Muscle layer of duodenum (tissue), 2 donors: ENCODE data around the gene SDCBP2.

Source experiments
- H3K27ac ChIP-seq: one replicate; pipeline ENCODE4 v1.7.0; 2013; ENCODE audit warnings: mild to moderate bottlenecking, low read length
- H3K27me3 ChIP-seq: one replicate; pipeline ENCODE4 v1.7.0; 2013; ENCODE audit warnings: low read depth, mild to moderate bottlenecking, control low read depth, low read length
- H3K36me3 ChIP-seq, 2 donors: one replicate each; pipeline ENCODE4 v1.7.0; 2013; ENCODE audit warnings: low read length in 2 of 2, control low read depth in 1 of 2, mild to moderate bottlenecking in 1 of 2; ENCODE audit not compliant: insufficient read depth in 2 of 2, control insufficient read depth in 1 of 2
- H3K4me1 ChIP-seq, 2 donors: one replicate each; pipeline ENCODE4 v1.7.0; 2013; ENCODE audit warnings: low read length in 2 of 2, mild to moderate bottlenecking in 2 of 2, control low read depth in 1 of 2, moderate library complexity in 1 of 2; ENCODE audit not compliant: insufficient read depth in 2 of 2, control insufficient read depth in 1 of 2
- H3K4me3 ChIP-seq, 2 donors: one replicate each; pipeline ENCODE4 v1.7.0; 2013; ENCODE audit warnings: low read length in 2 of 2, low read depth in 1 of 2, mild to moderate bottlenecking in 1 of 2
- H3K9me3 ChIP-seq, 2 donors: one replicate each; pipeline ENCODE4 v1.7.0; 2013; ENCODE audit warnings: low read length in 2 of 2, control low read depth in 1 of 2, mild to moderate bottlenecking in 1 of 2; ENCODE audit not compliant: control insufficient read depth in 1 of 2
- donor health status: healthy.

SDCBP2 gene

DNA sequence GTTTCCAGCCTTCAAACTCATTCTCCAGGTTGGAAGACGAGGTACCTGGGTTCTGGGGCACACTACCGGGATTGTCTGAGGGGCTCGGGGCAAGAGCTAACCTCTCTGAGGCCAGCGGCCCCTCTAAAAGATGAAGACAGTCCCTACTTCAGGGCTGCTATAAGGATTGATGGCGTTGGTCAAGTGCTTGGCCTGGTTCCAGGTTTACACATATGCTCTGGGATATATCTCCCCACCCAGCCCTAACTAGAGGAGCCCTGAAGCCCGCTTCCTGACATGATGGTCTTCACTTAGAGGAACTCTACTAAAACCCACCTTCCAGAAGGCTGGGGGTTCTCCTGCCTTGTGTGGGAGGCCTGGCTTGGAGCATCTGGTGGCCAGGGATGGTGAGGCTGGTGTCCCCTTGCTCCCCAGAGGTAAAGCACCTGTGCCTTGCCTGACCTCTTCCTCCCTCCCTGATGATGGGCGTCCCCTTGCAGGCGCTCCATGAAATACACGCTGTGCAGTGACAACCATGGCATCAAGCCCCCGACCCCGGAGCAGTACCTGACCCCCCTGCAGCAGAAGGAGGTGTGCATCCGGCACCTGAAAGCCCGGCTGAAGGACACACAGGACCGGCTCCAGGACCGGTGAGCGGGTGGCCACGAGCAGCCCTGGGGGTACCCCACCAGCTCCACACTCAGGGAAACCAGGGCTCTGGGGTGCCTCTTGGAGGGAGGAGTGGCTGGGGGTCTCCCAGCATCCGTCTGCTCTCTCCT is 28.7 kb downstream of the SDCBP2 start:
- no peak overlapping the region for H3K4me3 ChIP-seq
- peaks cover 6 to 42% of the 10 kb centered on the region in 2 donors for H3K36me3 ChIP-seq
- H3K4me1 ChIP-seq = no peaks in the 10 kb centered on the region
- no peak overlapping the region for H3K27ac ChIP-seq
- no peaks in the 10 kb centered on the region for H3K9me3 ChIP-seq
- no peaks in the 10 kb centered on the region for H3K27me3 ChIP-seq

DNA sequence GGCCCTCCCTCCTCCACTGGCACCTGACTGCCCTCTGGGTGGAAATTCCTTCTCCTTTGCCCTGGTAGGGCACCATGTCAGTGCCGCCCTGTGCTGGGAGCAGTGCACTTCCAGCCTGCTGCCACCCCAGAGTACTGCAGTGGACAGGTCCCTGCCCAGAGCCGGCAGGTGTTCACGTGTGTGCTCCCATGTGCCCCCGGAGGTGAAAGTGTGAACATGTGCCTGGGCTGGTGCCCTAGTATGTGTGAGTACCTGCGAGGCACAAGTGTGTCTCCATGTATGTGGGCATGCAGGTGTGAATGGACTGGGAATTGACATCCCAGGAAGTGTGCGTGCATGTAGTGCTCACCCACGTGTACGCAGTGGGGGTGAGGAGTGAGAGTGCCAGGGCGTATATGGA is 29.4 kb downstream of the SDCBP2 start:
- Histone ChIP-seq H3K27ac (no peak overlapping the region), H3K27me3 (no peaks in the 10 kb centered on the region), H3K9me3 (no peaks in the 10 kb centered on the region)

DNA sequence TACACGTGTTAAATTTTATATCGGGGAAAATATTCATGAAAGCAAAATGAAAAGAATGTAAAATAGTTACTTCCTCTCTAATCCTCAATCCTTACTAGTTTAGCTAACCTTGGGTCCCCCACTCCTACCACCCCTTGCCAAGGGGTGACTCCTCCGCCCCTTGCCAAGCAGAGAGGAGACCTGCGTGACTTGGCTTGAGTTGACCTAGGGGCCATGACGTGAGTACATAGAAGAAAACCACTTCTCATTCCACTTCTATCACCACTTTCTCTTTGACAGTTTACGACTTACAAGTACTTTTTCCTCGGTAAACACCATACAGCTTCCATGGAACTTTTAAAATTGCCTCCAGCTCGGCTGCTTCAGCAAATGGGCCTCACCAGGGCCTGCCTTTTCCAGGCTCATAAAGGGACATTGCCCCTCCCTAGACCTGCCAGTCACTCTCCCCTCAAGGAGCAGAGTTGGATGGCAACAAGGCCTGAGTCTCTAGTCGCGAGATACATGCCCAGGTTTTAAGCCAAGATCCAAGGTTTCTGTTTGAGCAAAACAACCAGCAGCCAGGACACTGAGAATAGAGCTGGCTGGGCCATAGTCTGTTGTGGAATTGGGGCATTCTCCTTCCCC is 29.9 kb downstream of the SDCBP2 start:
- Histone ChIP-seq H3K4me3 (no peak overlapping the region), H3K4me1 (no peaks in the 10 kb centered on the region), H3K27ac (no peak overlapping the region), H3K27me3 (no peaks in the 10 kb centered on the region), H3K9me3 (no peaks in the 10 kb centered on the region), H3K36me3 (peaks cover 0 to 37% of the 10 kb centered on the region in 2 donors)

More for the DNA sequence above, 29.4 kb downstream of the SDCBP2 start:
- Histone ChIP-seq H3K4me1 (no peaks in the 10 kb centered on the region), H3K36me3 (peaks cover 0 to 35% of the 10 kb centered on the region in 2 donors), H3K4me3 (no peak overlapping the region)

GRCh38 chr20:1298166-1298565 is 30.8 kb downstream of the SDCBP2 start:
- Histone ChIP-seq H3K4me3 (no peak overlapping the region), H3K27ac (no peak overlapping the region), H3K4me1 (no peaks in the 10 kb centered on the region), H3K27me3 (no peaks in the 10 kb centered on the region), H3K36me3 (peaks cover 0 to 31% of the 10 kb centered on the region in 2 donors), H3K9me3 (no peaks in the 10 kb centered on the region)

DNA sequence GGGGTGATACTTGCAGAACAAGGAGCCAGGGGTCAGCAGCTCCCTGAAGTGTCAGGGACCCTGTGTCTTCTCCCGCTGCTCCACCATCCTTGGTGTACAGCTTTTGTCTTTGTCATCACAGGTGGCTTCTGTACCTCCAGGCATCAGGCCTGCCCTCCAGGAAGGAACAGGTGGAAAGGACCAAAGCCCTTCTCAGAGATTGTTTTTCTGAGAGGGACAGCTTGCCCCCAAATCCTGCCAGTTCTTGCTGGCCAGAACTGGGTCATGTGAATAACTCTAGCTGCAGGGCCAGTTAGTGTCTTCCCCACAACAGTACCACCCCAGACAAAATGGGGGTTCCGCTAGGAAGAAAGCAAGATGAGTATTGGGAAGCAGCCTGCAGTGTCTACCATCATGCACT is 31.5 kb downstream of the SDCBP2 start:
- H3K4me3 ChIP-seq = no peak overlapping the region
- H3K27me3 ChIP-seq = no peaks in the 10 kb centered on the region
- H3K9me3 ChIP-seq = no peaks in the 10 kb centered on the region
- H3K36me3 ChIP-seq = peaks cover 0 to 31% of the 10 kb centered on the region in 2 donors
- no peak overlapping the region for H3K27ac ChIP-seq
- H3K4me1 ChIP-seq = no peaks in the 10 kb centered on the region

GRCh38 chr20:1296922-1297321 is 32.0 kb downstream of the SDCBP2 start:
- Histone ChIP-seq H3K4me3 (no peak overlapping the region), H3K9me3 (no peaks in the 10 kb centered on the region), H3K4me1 (no peaks in the 10 kb centered on the region), H3K27ac (no peak overlapping the region), H3K27me3 (no peaks in the 10 kb centered on the region), H3K36me3 (peaks cover 0 to 31% of the 10 kb centered on the region in 2 donors)

DNA sequence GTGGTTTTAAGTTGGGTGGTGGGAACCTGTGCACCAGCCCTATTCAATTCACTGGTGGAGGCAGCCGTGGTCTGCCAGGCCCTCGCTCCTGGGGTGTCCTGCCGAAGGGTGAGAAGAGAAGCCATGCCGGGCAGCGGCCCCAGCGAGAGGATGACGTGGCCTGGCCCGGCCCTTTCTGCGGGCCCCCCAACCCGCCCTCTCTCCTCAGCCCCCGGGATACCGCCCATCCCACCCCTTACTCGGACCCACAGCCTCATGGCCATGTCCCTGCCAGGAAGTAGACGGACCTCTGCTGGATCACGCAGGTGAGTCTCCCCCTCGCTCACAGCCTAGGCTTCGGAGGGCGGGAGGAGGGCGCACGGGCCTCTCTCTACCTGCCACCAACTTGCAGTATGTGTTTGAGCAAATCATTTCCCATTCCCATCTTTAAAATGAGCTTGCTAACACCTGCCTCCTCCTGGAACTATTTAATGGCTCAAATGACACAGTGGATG is 32.8 kb downstream of the SDCBP2 start:
- H3K4me1 ChIP-seq = no peaks in the 10 kb centered on the region
- H3K36me3 ChIP-seq = peaks cover 0 to 31% of the 10 kb centered on the region in 2 donors
- H3K9me3 ChIP-seq = no peaks in the 10 kb centered on the region
- no peak overlapping the region for H3K27ac ChIP-seq
- H3K4me3 ChIP-seq = no peak overlapping the region
- no peaks in the 10 kb centered on the region for H3K27me3 ChIP-seq

DNA sequence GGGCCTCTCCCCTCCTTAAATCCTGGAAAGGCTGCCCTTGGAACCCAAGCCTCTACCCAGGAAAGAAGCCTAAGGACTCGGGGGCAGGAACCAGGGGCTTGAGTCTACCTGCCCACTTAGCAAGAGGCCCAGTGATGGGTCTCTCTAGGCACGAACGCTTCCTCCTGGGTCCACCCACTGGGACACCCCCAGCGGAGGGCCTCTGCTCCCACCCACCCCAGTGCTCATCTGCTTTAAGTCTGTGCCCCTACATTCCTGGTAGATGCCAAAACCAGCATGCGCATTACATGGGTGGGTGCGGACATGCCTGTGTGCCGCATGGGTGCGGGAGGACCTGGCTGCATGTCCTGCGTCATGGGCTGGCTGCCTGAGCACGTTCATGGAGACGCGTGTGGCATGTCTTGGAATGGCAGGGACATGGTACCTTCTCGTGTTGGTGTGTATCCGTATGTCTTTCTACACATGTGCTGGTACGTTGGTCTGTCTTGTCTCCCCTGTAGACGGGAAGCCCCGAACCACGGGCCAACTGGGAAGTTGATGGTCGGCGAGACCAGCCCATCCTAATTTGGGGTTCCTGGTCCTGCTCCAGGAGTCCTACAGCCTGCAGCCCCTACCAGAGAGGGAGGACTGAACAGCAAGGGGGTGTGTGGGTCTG is 33.5 kb downstream of the SDCBP2 start:
- H3K27ac ChIP-seq = no peak overlapping the region

DNA sequence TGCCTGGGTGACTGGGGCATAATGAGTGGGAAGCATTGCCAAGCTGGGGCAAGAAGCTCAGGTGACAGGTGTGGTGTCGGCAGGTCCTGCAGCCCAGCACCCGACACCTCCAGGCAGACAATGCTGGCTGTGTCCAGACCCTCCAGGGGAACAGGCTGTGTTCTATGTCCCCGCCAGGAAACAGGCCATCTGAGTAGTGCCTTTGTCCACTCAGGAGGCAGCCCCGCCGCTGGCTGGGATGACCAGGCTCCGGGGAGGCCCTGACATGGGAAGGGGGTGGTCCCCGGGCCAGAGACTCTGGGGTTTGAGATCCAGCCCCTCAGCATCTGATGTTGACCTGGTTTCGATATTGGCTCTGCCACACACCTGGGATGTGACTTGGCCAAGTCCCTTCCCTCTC is 34.4 kb downstream of the SDCBP2 start:
- Histone ChIP-seq H3K27me3 (no peaks in the 10 kb centered on the region), H3K36me3 (peaks cover 0 to 26% of the 10 kb centered on the region in 2 donors), H3K4me3 (no peak overlapping the region), H3K4me1 (no peaks in the 10 kb centered on the region), H3K27ac (no peak overlapping the region), H3K9me3 (no peaks in the 10 kb centered on the region)

More for the DNA sequence above, 33.5 kb downstream of the SDCBP2 start:
- Histone ChIP-seq H3K27me3 (no peaks in the 10 kb centered on the region), H3K36me3 (peaks cover 0 to 26% of the 10 kb centered on the region in 2 donors), H3K4me1 (no peaks in the 10 kb centered on the region), H3K4me3 (no peak overlapping the region), H3K9me3 (no peaks in the 10 kb centered on the region)

DNA sequence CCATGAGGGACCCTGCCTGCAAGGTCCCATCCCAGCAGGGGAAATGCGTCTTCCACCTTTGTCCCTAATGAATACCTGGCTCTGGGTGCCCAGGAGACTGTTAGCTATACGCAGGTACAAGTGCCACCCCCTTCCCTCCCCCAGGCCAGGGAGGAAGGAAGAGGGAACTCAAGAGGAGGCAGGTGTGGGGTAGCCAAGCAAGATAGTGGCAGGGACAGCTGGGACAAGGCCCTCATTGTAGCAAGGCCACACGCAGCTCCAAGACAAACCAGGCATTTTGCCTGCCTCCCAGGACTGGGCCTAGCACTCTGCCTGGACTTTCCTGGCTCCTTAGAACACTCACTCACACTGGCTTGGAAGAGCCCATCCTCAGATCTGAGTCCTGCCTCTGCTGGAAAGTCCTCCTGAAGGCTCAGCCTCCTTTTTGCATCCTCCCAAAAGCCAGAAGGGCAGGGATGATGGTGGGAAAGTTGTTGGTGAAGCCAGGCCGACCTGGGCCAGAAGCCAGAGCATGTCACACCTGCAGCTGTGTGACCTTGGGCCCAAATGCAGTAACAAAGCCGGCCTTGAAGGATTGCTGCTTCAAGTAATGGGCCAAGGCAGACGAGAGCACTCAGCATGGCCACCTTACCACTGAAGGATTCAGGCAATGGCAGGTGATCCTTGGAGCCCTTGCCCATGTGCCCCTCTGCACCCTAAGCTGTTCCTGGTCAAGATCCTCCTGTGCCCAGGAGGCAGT is 35.1 kb downstream of the SDCBP2 start:
- H3K4me3 ChIP-seq = no peak overlapping the region
- peaks cover 0 to 20% of the 10 kb centered on the region in 2 donors for H3K36me3 ChIP-seq
- no peaks in the 10 kb centered on the region for H3K27me3 ChIP-seq
- no peak overlapping the region for H3K27ac ChIP-seq
- no peaks in the 10 kb centered on the region for H3K9me3 ChIP-seq
- no peaks in the 10 kb centered on the region for H3K4me1 ChIP-seq

- Histone ChIP-seq H3K27me3 (no peaks in the 10 kb centered on the region), H3K9me3 (no peaks in the 10 kb centered on the region), H3K4me1 (no peaks in the 10 kb centered on the region), H3K27ac (no peak overlapping the region), H3K4me3 (no peak overlapping the region), H3K36me3 (peaks cover 0 to 15% of the 10 kb centered on the region in 2 donors)
Measured at GRCh38 chr20:1292620-1293019, 36.3 kb downstream of the SDCBP2 start.
